CD4-positive, alpha-beta T cell treated with Interleukin-15 for 1 hour (primary cell): Measurements from ENCODE around the gene PFDN4.

Experiments used
- DNase-seq: peaks from one replicate; pipeline ENCODE4 v3.0.0-alpha.2; 2020

Gene PFDN4, protein sequence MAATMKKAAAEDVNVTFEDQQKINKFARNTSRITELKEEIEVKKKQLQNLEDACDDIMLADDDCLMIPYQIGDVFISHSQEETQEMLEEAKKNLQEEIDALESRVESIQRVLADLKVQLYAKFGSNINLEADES

GRCh38 chr20:54207743-54208547 is at the start of gene PFDN4:
TSS of gene PFDN4 (plus strand) at chr20:54208087. CDS start at chr20:54208101, 14 bp downstream.
- DNase-seq: peak; percentile 75

DNA sequence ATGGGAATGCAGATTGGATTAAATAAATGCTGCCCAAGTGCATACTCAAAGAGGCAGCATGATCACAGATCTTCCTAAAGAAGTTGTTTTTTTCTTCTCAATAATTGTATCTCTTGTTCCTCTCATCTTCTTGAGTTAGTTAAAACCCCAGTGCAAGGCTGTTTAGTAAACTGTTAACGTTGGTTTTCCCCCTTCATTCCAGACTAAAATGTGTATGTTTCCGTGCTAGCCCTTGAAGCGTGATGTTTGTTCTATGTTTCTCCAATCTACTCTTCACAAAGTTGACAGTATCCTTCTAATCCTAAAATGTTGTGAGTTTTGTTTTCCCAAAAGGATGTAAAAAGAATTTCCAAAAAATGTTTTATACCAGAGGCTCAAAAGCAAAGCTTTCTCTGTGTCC is 49.7 kb upstream of the PFDN4 start:
- no peak for DNase-seq

- no peak for DNase-seq
Measured at GRCh38 chr20:54158856-54159418, 49.0 kb upstream of the PFDN4 start.

- no peak for DNase-seq
Measured at GRCh38 chr20:54160065-54161007, 47.6 kb upstream of the PFDN4 start.

- DNase-seq: no peak
Measured at GRCh38 chr20:54161008-54161820, 46.7 kb upstream of the PFDN4 start.

- no peak for DNase-seq
Measured at GRCh38 chr20:54161821-54162149, 46.1 kb upstream of the PFDN4 start.

DNA sequence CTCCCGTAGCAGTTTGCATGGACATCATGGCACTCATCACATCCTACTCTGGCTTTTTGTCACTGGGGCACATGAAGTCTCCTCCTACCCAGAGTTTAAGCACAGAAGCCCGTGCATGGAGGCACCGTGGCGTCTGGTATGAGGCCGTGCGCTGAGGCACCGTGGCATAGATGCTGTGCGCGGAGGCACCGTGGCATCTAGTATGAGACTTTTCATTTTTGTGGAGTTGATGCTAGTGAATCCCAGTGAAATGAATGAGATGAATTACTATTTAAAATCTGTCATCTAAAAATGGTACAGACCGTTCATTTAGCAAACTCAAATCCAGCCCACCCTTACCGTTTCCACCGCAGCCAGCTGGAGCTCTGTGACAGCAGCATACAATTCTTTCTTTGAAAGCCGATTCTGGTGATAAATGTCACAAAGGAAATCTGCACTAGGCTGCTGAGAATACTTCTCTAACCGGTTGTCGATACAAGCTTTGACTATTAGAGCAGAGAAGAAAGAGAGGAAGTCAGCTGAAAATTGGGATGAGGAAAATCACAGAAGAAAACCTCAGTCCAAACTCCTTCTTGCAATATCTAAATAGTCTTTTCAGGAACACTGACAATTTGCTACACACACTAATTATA is 45.4 kb upstream of the PFDN4 start:
- no peak for DNase-seq

DNA sequence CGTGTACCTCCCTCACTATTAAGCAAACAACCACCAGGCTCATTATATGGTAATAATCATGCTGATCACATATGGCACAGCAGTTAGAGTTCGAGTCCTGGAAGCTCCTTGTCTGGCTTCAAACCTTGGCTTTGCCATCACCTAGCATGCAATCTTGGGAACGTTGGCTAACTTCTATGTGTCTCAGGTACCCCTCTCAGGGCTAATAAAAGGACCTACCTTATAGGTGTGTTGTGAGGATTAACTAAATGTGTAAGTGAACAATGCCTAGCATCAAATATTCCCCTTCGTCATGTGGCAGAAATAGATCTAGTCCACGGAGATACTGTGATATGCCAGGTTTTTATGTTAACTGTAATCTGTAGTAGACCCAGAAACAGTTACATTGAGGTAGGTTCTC is 44.5 kb upstream of the PFDN4 start:
- no peak for DNase-seq

DNA sequence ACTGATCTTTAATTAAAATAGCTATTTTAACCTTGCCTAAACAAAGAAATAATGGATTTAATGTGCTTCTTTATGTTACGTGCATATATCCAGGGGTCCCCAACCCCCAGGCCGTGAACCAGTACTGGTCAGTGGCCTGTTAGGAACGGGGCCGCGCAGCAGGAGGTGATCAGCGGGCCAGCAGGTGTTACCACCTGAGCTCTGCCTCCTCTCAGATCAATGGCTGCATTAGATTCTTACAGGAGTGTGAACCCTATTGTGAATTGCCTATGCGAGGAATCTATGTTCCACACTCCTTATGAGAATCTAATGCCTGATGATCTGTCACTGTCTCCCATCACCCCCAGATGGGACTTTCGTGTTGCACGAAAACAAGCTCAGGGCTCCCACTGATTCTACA is 42.9 kb upstream of the PFDN4 start:
- DNase-seq: no peak

- DNase-seq: no peak
Measured at GRCh38 chr20:54165803-54166202, 42.1 kb upstream of the PFDN4 start.

- no peak for DNase-seq
Measured at GRCh38 chr20:54166987-54167662, 40.8 kb upstream of the PFDN4 start.

GRCh38 chr20:54167909-54168872 is 39.7 kb upstream of the PFDN4 start:
- no peak for DNase-seq

DNA sequence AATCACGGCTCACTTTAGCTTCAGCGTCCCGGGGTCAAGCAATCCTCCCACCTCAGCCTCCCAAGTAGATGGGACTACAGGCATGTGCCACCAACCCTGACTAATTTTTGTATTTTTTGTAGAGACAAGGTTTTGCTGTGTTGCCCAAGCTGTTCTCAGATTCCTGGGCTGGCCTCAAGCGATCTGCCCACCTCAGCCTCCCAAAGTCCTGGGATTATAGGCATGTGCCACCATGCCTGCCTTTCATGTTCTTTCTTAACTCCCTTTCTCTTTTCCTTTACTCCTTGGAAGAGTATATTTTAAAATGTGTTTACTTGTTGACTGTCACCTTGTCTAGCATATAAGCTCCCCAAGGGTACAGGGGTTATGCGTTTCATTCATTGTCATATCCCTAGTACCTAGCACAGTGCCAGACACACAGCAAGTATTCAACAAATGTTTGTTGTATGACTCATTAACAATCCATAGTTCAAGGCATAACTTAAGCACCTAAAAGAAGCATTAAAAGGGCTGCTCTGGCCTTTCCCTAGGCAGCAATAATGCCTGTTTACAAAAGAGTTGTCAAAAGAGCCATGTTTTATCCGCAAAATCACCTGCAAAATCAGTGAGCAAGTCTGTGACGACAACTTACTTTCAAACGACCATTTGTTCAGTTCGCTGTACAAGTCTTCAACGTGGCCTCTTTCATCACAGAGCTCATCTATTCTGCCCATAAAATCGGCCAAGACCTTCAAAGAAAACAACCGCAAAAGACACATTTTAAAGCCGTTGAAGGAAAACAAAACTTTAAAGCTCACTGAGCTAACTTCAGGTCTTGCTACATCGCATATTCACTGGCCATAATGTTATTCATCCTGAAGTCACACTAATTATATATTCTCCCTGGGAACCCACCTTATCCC is 38.7 kb upstream of the PFDN4 start:
- no peak for DNase-seq

DNA sequence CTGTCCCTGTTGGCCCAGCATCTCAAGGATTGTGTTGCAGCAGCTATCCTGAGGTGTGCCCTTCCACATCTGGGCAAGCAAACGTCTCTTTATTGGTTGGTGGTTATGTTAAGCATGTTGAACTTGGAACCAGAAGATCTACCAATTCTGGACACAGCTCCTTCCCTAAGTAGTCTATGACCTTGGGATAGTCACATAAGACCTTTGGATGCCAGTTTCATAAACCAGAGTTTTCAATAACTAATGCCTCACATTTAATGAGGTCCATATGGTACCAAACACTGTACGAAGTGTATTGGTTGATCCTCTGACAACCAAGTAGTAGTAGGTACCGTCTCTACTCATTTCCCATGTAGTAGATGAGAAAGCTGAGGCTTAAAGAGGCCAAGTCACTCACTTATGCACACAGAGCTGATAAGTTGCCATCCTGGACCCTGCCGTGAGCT is 37.8 kb upstream of the PFDN4 start:
- no peak for DNase-seq

DNA sequence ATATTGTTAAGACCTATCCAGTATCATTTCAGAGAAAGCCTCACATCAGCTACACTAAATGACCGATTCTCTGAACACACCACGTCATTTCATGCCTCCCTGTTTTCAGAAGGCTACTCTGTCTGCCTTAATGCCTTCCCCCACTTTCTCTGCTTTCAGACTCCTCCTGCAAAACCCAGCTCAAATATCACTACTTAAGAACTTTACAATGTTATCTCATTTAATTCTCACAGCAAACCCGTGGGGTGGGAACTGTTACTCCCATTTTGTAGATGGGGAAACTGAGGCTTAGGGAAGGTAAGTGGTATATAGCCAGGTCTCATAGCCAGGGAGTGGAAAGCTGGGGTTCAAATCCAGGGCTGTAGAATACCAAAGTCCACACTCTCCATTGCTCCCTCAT is 36.9 kb upstream of the PFDN4 start:
- DNase-seq: no peak

DNA sequence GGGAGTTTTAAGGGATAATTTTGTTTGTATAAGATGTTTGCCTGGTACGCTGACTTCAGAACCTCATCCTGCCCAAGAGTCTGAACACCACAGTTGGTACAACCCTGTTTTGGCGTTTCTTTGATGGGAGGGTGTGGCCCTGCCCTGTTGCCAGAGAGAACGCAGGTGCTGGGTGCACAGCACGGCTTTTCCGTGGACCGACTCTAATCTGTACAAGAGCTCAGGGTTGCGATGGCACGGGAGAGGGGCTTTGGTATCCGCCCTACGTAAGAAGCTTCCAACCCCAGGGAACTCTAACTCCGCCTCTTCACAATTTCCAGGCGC is 35.4 kb upstream of the PFDN4 start:
- no peak for DNase-seq

- DNase-seq: no peak
Measured at GRCh38 chr20:54172856-54173652, 34.8 kb upstream of the PFDN4 start.
